ENCODE results near the gene ZNF451.

The ZNF451 gene

GRCh38 chr6:57137350-57137749 lies 47.4 kb downstream of the ZNF451 start:
- TF ChIP-seq CTCF (conservative IDR thresholded peaks at IDR 0.05; ENCODE audit: low read depth, low read length): no peak
- no peak for DNase-seq (ENCODE audit: low read depth)
- no peak overlapping the region for H3K4me3 ChIP-seq (ENCODE audit: low read length)

- no peak for DNase-seq (ENCODE audit: low read depth)
- no peak for TF ChIP-seq CTCF (conservative IDR thresholded peaks at IDR 0.05; ENCODE audit: low read depth, low read length)
- H3K4me3 ChIP-seq (ENCODE audit: low read length): no peak overlapping the region
These were observed 48.0 kb downstream of the ZNF451 start for GRCh38 chr6:57138026-57138425.

- H3K4me3 ChIP-seq (ENCODE audit: low read length): no peak overlapping the region
- DNase-seq (ENCODE audit: low read depth): no peak
- no peak for TF ChIP-seq CTCF (conservative IDR thresholded peaks at IDR 0.05; ENCODE audit: low read depth, low read length)
These were observed 51.6 kb downstream of the ZNF451 start for GRCh38 chr6:57141451-57142177.

GRCh38 chr6:57142178-57142525 lies 52.2 kb downstream of the ZNF451 start:
- no peak for DNase-seq (ENCODE audit: low read depth)
- no peak for TF ChIP-seq CTCF (conservative IDR thresholded peaks at IDR 0.05; ENCODE audit: low read depth, low read length)
- no peak overlapping the region for H3K4me3 ChIP-seq (ENCODE audit: low read length)

- TF ChIP-seq CTCF (conservative IDR thresholded peaks at IDR 0.05; ENCODE audit: low read depth, low read length): no peak
- DNase-seq (ENCODE audit: low read depth): no peak
- H3K4me3 ChIP-seq (ENCODE audit: low read length): no peak overlapping the region
These were observed 53.7 kb downstream of the ZNF451 start for GRCh38 chr6:57143690-57144089.

GRCh38 chr6:57147401-57147800 lies 57.4 kb downstream of the ZNF451 start:
- no peak for TF ChIP-seq CTCF (conservative IDR thresholded peaks at IDR 0.05; ENCODE audit: low read depth, low read length)
- no peak overlapping the region for H3K4me3 ChIP-seq (ENCODE audit: low read length)
- DNase-seq (ENCODE audit: low read depth): no peak

Data from retinal pigment epithelial cell (primary cell).